ENCODE data around the gene ACAD9.
A peak's percentile ranks its signal among the peaks of the same experiment; 100 is the strongest.
"Not testable (repeated sequence)": the region's sequence is repeated elsewhere in the genome, so short reads cannot be mapped to it uniquely, and the experiment has no call there.

Gene ACAD9

DNA sequence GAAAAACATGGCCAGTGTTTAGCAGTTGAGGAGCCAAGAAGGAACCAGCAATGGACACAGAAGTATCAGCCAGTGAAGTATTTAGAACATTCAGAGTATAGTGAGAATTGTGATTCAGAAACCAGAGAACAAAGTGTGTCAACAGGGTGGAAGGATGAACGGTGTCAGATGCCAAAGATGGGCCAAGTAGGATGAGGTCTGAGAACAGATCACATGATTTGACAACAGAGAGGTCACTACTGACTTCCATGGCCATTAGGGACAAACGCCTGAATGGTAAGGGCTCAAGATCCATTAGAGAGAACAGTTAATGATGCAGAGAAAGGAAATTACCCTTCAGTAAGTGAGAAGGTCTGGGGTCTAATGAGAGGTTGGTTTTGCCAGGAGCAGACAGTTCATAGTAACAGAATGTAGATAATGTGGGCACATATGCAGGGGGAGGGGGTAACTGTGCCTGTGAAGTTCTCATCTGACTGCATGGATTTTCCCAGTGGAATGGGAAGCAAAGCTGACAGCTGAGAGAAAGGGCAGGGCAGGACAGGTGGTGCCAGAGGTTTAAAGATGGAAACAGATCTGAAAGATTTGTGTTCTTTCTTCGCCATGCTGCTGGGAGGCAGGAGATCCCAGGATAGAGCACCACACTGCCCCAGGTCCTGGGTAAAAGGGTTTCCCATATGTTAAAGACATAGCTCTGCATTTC, 4.8 kb upstream of the ACAD9 start:
- TF ChIP-seq, protein P1, sequence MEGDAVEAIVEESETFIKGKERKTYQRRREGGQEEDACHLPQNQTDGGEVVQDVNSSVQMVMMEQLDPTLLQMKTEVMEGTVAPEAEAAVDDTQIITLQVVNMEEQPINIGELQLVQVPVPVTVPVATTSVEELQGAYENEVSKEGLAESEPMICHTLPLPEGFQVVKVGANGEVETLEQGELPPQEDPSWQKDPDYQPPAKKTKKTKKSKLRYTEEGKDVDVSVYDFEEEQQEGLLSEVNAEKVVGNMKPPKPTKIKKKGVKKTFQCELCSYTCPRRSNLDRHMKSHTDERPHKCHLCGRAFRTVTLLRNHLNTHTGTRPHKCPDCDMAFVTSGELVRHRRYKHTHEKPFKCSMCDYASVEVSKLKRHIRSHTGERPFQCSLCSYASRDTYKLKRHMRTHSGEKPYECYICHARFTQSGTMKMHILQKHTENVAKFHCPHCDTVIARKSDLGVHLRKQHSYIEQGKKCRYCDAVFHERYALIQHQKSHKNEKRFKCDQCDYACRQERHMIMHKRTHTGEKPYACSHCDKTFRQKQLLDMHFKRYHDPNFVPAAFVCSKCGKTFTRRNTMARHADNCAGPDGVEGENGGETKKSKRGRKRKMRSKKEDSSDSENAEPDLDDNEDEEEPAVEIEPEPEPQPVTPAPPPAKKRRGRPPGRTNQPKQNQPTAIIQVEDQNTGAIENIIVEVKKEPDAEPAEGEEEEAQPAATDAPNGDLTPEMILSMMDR (conservative IDR thresholded peaks at IDR 0.05; ENCODE audit: low read length), result no peak
- no peak for DNase-seq (ENCODE audit: low read depth)
- H3K4me3 ChIP-seq (ENCODE audit: low read length), result no peak overlapping the region

DNA sequence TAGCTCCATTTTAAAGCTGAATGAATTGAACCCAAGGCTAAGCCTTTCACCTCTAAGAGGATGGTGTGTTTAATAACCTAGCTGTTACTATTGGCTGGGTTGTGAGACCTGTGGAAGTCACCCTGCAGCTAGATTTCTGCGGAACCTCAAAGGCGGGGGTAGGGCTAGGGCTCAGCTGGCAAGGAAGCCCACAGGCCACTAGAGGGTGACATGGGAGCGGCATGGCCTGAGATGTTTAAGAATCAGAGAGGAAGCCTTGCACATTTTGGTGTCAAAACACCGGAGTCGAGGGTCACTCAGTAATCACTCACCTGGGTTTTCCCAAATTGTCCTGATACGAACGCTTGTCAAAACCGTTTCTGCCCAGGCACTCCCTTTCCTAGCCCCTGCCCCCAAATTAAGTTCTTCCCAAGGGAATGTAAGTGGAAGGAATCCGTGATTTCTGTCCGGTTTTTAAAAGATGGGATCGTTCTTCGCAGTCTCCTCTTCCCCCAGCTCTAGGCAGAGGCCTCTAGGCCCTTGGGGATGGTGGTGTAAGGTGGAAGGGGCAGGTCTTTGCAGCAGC, 3.8 kb upstream of the ACAD9 start:
- TF ChIP-seq, protein P1 (conservative IDR thresholded peaks at IDR 0.05; ENCODE audit: low read length), result peak; percentile 51
- no peak overlapping the region for H3K4me3 ChIP-seq (ENCODE audit: low read length)
- no peak for DNase-seq (ENCODE audit: low read depth)

DNA sequence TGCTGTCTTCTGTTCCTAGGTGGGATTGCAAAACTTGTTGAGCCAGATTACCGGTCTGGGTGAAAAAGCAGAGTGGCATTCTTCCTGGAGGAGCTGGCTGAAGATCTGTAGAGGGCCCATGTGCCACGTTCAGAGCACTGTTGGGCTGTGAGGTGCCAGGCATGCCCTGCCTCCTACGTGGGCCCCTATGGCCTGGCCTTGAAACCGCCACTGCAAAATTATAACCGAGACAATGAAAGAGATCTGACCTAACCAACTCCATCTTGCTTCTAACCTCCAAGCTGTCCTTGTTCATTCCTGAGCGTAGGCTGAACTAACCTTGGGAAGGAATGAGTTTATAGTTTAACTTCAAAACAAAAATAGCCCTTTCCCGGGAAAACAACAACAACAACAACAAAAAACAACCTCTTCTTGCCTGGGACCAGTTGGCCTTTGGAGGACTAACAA, 1.4 kb upstream of the ACAD9 start:
- peak overlapping the region; percentile 94 for H3K4me3 ChIP-seq (ENCODE audit: low read length)
- DNase-seq (ENCODE audit: low read depth), result no peak
- TF ChIP-seq, protein P1 (conservative IDR thresholded peaks at IDR 0.05; ENCODE audit: low read length), result no peak

DNA sequence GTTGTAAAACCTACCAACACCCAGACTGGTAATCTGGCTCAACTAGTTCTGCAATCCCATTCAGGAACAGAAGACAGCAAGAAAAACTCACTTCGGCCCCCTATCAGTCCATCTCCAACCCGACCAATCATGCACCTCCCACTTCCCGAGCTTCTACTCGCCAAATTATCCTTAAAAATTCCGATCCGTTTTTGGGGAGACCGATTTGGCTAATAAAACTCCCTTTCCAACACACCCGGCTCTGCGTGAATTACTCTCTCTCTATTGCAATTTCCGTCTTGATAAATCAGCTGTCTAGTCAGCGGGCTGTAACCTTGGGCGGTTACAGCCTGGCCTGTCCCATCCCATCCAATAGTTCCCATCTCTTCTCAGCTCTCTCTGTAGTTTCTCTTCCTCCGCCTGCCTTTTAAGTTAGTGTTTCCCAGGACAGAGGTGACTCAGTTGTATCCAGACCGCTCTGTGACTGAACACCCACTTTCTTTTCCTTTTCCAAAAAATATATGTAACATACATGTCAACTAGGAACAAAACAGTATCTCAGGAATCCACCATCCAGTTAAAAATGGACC, 780 bp upstream of the ACAD9 start:
- peak; percentile 66 for DNase-seq (ENCODE audit: low read depth)

DNA sequence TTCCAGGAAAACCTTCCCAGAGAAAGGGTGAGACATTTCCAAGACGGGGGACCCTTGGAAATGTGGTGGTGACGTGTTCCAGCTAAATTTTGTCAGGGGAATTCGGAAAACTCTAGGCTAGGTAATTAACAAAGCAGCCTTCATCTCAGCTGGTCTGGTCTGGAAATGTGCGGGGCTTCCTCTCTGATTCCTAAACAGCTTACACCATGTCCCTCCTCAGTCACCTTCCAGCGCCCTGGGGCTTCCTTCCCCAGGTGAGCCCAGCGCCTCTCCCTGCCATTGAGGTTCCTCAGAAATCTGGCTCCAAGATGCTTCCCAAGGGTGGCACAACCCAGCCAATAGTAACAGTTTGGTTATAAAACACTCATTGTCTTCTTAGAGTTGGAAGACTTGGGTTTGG, 571 bp downstream of the ACAD9 start:
- no peak for DNase-seq (ENCODE audit: low read depth)
- H3K4me3 ChIP-seq (ENCODE audit: low read length), result peak overlapping the region; percentile 94
- TF ChIP-seq, protein P1 (conservative IDR thresholded peaks at IDR 0.05; ENCODE audit: low read length), result no peak

More for the DNA sequence above, 780 bp upstream of the ACAD9 start:
- peak overlapping the region; percentile 94 for H3K4me3 ChIP-seq (ENCODE audit: low read length)
- TF ChIP-seq, protein P1 (conservative IDR thresholded peaks at IDR 0.05; ENCODE audit: low read length), result no peak

DNA sequence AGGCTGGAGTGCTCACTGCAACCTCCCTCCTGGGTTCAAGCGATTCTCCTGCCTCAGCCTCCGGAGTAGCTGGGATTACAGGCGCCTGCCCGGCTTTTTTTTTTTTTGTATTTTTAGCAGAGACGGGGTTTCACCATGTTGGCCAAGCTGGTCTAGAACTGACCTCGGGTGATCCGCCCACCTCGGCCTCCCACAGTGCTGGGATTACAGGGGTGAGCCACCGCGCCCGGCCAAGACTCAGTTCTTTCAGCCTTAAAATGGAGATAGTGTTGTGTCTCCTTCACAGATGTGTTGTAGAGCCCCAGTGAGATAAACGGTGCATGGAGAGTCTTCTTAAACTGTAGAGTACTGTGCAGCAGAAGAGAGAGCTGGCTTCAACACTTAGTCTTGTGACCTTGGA, 1.0 kb downstream of the ACAD9 start:
- DNase-seq (ENCODE audit: low read depth), result not testable (repeated sequence)
- H3K4me3 ChIP-seq (ENCODE audit: low read length), result peak overlapping the region; percentile 94

DNA sequence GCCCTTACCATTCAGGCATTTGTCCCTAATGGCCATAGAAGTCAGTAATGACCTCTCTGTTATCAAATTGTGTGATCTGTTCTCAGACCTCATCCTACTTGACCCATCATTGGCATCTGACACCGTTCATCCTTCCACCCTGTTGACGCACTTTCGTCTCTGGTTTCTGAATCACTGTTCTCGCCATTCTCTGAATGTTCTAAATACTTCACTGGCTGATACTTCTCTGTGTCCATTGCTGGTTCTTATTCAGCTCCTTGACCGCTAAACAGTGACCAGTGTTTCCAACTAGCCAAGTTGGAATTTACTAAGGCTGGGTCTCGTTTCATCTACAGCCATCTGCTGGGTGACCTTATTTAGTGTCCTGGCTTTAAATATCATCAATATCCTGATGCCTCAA, 2.2 kb downstream of the ACAD9 start:
- no peak for DNase-seq (ENCODE audit: low read depth)
- H3K4me3 ChIP-seq (ENCODE audit: low read length), result no peak overlapping the region
- TF ChIP-seq, protein P1 (conservative IDR thresholded peaks at IDR 0.05; ENCODE audit: low read length), result no peak
